K562 (cell line): ENCODE measurements around the gene SYT1. TPM values are rescaled to one million over a fixed set of nuclear protein-coding genes. Genes with fewer than 3 reads are reported as not detected.

Experiments used
- ATAC-seq: fragments of 200-7000 bp; cut with Tn5 transposase; 3 replicates; pipeline ENCODE4 v1.9.1; 2020; ENCODE audit warnings: moderate library complexity
- BruUV-seq: library from RNA; stranded (reverse); fragments of 400-500 nt; replicated peaks from 2 replicates; lab custom pipeline; 2021; lab: Mats Ljungman, UMichigan
- CTCF ChIA-PET: fragments of 300-600 bp; formaldehyde crosslinking; extraction: SDS; loops from one replicate; lab custom pipeline; 2021; ENCODE audit warnings: low intra/inter-chr PET ratio; lab: Yijun Ruan, JAX
- POLR2A ChIA-PET: fragments of 300-600, 350-650 bp; sonication (Branson Sonifier 250); formaldehyde crosslinking; extraction: SDS; loops from one replicate; lab custom pipeline; 2021; ENCODE audit warnings: antibody characterized with exemption, inconsistent platforms; lab: Yijun Ruan, JAX
- DNase-seq, 4 experiments: peaks; one replicate each; pipeline versions ENCODE4 v3.0.0 to v3.0.0-alpha.2; 2011 to 2018; ENCODE audit warnings: low spot score in 3 of 4, mixed read lengths in 3 of 4; ENCODE audit errors: extremely low read depth in 1 of 4
- FAIRE-seq: peaks from 2 replicates; lab custom pipeline; 2011; peaks lifted over from hg19 to GRCh38; lab: Jason Lieb, UNC
- H2AFZ ChIP-seq: 2 replicates; pipeline ENCODE4 v1.6.0; 2011; ENCODE audit warnings: low read depth, low read length, control low read depth, inconsistent platforms
- H3K27ac ChIP-seq: fragments of 200-600 bp; 3 replicates; pipeline ENCODE4 v1.8.0; 2011; ENCODE audit warnings: low read depth, mild to moderate bottlenecking, control low read depth, inconsistent platforms, low read length, moderate library complexity, mixed read lengths; ENCODE audit errors: extremely low read depth
- H3K27me3 ChIP-seq, 2 experiments: fragments of 300-600 bp in 1 of 2; 2 replicates in 1 of 2; 3 replicates in 1 of 2; pipeline versions ENCODE4 v1.6.0 to v1.8.0; 2011; ENCODE audit warnings: inconsistent platforms in 2 of 2, low read length in 2 of 2, mild to moderate bottlenecking in 1 of 2, mixed read lengths in 1 of 2, moderate library complexity in 1 of 2; ENCODE audit not compliant: control insufficient read depth in 2 of 2, insufficient read depth in 2 of 2
- H3K36me3 ChIP-seq: fragments of 300-600 bp; 3 replicates; pipeline ENCODE4 v1.8.0; 2011; ENCODE audit warnings: mild to moderate bottlenecking, low read length, inconsistent platforms; ENCODE audit not compliant: control insufficient read depth, insufficient read depth
- H3K4me1 ChIP-seq, 2 experiments: fragments of 200-600 bp in 1 of 2; replicated peaks in 1 of 2; 2 replicates in 1 of 2; 3 replicates in 1 of 2; pipeline versions ENCODE4 v1.5.1 to v1.8.0; 2011; ENCODE audit warnings: inconsistent platforms in 2 of 2, low read length in 2 of 2, mild to moderate bottlenecking in 1 of 2, mixed read lengths in 1 of 2, moderate library complexity in 1 of 2; ENCODE audit not compliant: control insufficient read depth in 2 of 2, insufficient read depth in 2 of 2
- H3K4me2 ChIP-seq: 2 replicates; pipeline ENCODE4 v1.6.1; 2011; ENCODE audit warnings: low read length, control low read depth, inconsistent platforms, mixed read lengths; ENCODE audit not compliant: insufficient read depth
- H3K4me3 ChIP-seq: fragments of 200-600 bp; sonication (generic), shearing (Covaris generic); 2 replicates; pipeline ENCODE4 v1.5.1; 2016; ENCODE audit warnings: control low read depth, inconsistent platforms
- H3K79me2 ChIP-seq: fragments of 200-600 bp; 3 replicates; pipeline ENCODE4 v1.8.0; 2011; ENCODE audit warnings: low read length, inconsistent platforms; ENCODE audit not compliant: control insufficient read depth, insufficient read depth
- H3K9ac ChIP-seq, 2 experiments: 2 replicates each; pipeline versions ENCODE4 v1.6.0 to v1.6.1; 2011; ENCODE audit warnings: low read depth in 2 of 2, low read length in 2 of 2, control low read depth in 1 of 2, inconsistent platforms in 1 of 2, mild to moderate bottlenecking in 1 of 2, mixed read lengths in 1 of 2; ENCODE audit not compliant: insufficient read depth in 1 of 2
- H3K9me1 ChIP-seq: one replicate; pipeline ENCODE4 v1.6.0; 2011; ENCODE audit warnings: inconsistent platforms, mild to moderate bottlenecking, low read length, moderate library complexity; ENCODE audit not compliant: control insufficient read depth, insufficient read depth
- H3K9me3 ChIP-seq: replicated peaks from 2 replicates; pipeline ENCODE4 v1.5.1; 2011; ENCODE audit warnings: low read depth, low read length, inconsistent platforms; ENCODE audit not compliant: control insufficient read depth, insufficient read depth
- H4K20me1 ChIP-seq: replicated peaks from 2 replicates; pipeline ENCODE4 v1.6.1; 2011; ENCODE audit warnings: low read length, inconsistent platforms, mixed read lengths; ENCODE audit not compliant: control insufficient read depth, insufficient read depth
- DACH1 ChIP-seq: fragments of 450-650 bp; IDR thresholded peaks from 2 replicates; pipeline ENCODE4 v1.6.1; 2018; ENCODE audit not compliant: partially characterized antibody
- HDGF ChIP-seq: fragments of 450-650 bp; IDR thresholded peaks from 2 replicates; pipeline ENCODE4 v1.6.1; 2016
- HMBOX1 ChIP-seq: sonication (generic); IDR thresholded peaks from 2 replicates; pipeline ENCODE4 v1.6.1; 2016
- NEUROD1 ChIP-seq: fragments of 150-350 bp; IDR thresholded peaks from 2 replicates; pipeline ENCODE4 v1.6.1; 2014; ENCODE audit warnings: borderline replicate concordance, low read length, low read depth; ENCODE audit not compliant: partially characterized antibody
- SMC3 ChIP-seq: conservative IDR thresholded peaks from 2 replicates; pipeline ENCODE4 v1.6.1; 2011; ENCODE audit warnings: low read depth, low read length, improper control_type of control experiment; ENCODE audit not compliant: insufficient read depth
- USF1 ChIP-seq: sonication (generic); formaldehyde crosslinking; IDR thresholded peaks from 2 replicates; pipeline ENCODE4 v1.9.0; 2022; ENCODE audit warnings: mild to moderate bottlenecking, missing genetic modification reagents
- ZKSCAN8 ChIP-seq: fragments of 200-800 bp; sonication (Bioruptor generic); IDR thresholded peaks from 2 replicates; pipeline ENCODE4 v1.6.1; 2016; ENCODE audit warnings: missing genetic modification characterization, missing compliant biosample characterization
- ZNF184 ChIP-seq: sonication (generic); formaldehyde crosslinking; IDR thresholded peaks from 2 replicates; pipeline ENCODE4 v1.5.0; 2020; ENCODE audit warnings: missing genetic modification reagents
- ZNF431 ChIP-seq: sonication (generic); formaldehyde crosslinking; IDR thresholded peaks from 2 replicates; pipeline ENCODE4 v1.8.0; 2022; ENCODE audit warnings: mild to moderate bottlenecking, missing genetic modification reagents
- ZNF609 ChIP-seq: sonication (generic); formaldehyde crosslinking; IDR thresholded peaks from 2 replicates; pipeline ENCODE4 v1.8.1; 2023; ENCODE audit warnings: missing genetic modification reagents, mild to moderate bottlenecking, borderline replicate concordance
- WGBS: fragments of 100-300 bp; shearing (Covaris generic); methylation state at CpG from one replicate; pipeline ENCODE4 v1.1.6; 2016; ENCODE audit warnings: low coverage, mixed read lengths; ENCODE audit not compliant: insufficient coverage; ENCODE audit errors: missing lambda C conversion rate; 5-methylcytosine and 5-hydroxymethylcytosine counted together
- in situ Hi-C: fragments of 300-500 bp; cut with MboI; formaldehyde crosslinking; loops from 4 replicates; pipeline ENCODE4 v1.15.0; 2018; ENCODE audit warnings: inconsistent platforms, mixed read lengths
- intact Hi-C: fragments of 100-400 bp; cut with micrococcal nuclease; formaldehyde crosslinking; loops from 2 replicates; pipeline ENCODE4 v1.14.2; 2022
- polyA plus RNA-seq, 8 experiments: library from polyadenylated mRNA; depleted of rRNA in 4 of 8; stranded (reverse) in 5 of 8; unstranded in 3 of 8; fragments of >200 nt; fragmentation: Nextera tagmentation in 2 of 8; fragmentation: Illumina TruSeq in 1 of 8; extraction: Ambion mirVana in 2 of 8; extraction: Trizol in 1 of 8; gene quantifications; 2 replicates each; pipeline versions ENCODE4 v1.2.1 to v1.2.3, GENCODE V29; 2011 to 2014; ENCODE audit warnings: inconsistent platforms in 1 of 8, missing spikeins in 1 of 8
- total RNA-seq, 7 experiments: library from RNA; depleted of rRNA in 6 of 7; stranded (reverse); fragments of >200 nt in 6 of 7; fragmentation: Illumina TruSeq in 2 of 7; extraction: Trizol in 2 of 7; gene quantifications; 2 replicates each; pipeline versions ENCODE4 v1.2.1 to v1.2.3, GENCODE V29; 2011 to 2021; ENCODE audit warnings: low replicate concordance in 1 of 7
- TF ChIP-seq, protein P1 (sequence below): conservative IDR thresholded peaks from 2 replicates; pipeline ENCODE4 v1.6.1; 2011; ENCODE audit warnings: low read depth, mild to moderate bottlenecking, low read length; ENCODE audit not compliant: control insufficient read depth

Gene SYT1
- total and polyA plus RNA-seq, 9 of the 15 experiments (the other 6 are each of a cell fraction or from before 2014, with no cell fraction given), result 0.03 to 0.13 (median 0.07) TPM; not detected in 4

GRCh38 chr12:79487386-79488110 is 623.0 kb downstream of the SYT1 start:
- no peaks in the 10 kb centered on the region for H3K79me2 ChIP-seq
- H3K9me3 ChIP-seq, result no peaks in the 10 kb centered on the region
- no peak for ATAC-seq
- WGBS, result 0% methylated on average over 3 of the region's 3 CpGs
- no TSS peak for BruUV-seq
- intact Hi-C loops, result no loop called here
- no peaks in the 10 kb centered on the region for H3K4me1 ChIP-seq
- CTCF ChIA-PET, result no interaction called here
- H2AFZ ChIP-seq, result no peak overlapping the region
- H3K9ac ChIP-seq, result no peak overlapping the region
- in situ Hi-C loops, result loop anchor here (5.0 kb wide), 1 partner anchor 35 kb away; no protein-coding TSS in a partner anchor
- FAIRE-seq, result no peak
- H3K4me3 ChIP-seq, result no peak overlapping the region
- H3K27ac ChIP-seq, result no peak overlapping the region
- H3K9me1 ChIP-seq, result no peaks in the 10 kb centered on the region
- H3K36me3 ChIP-seq, result no peaks in the 10 kb centered on the region
- POLR2A ChIA-PET, result no interaction called here
- TF ChIP-seq NEUROD1, result no peak
- TF ChIP-seq HDGF, result no peak
- TF ChIP-seq ZNF184, result no peak
- no peak for TF ChIP-seq HMBOX1
- no peak for TF ChIP-seq ZNF609 (CRISPR knock-in tag)
- no peak for TF ChIP-seq ZNF431
- TF ChIP-seq DACH1, result no peak
- TF ChIP-seq, protein P1, sequence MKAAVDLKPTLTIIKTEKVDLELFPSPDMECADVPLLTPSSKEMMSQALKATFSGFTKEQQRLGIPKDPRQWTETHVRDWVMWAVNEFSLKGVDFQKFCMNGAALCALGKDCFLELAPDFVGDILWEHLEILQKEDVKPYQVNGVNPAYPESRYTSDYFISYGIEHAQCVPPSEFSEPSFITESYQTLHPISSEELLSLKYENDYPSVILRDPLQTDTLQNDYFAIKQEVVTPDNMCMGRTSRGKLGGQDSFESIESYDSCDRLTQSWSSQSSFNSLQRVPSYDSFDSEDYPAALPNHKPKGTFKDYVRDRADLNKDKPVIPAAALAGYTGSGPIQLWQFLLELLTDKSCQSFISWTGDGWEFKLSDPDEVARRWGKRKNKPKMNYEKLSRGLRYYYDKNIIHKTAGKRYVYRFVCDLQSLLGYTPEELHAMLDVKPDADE, result no peak
- TF ChIP-seq ZKSCAN8 (CRISPR knock-in tag), result no peak
- TF ChIP-seq USF1 (CRISPR knock-in tag), result no peak
- no peak for TF ChIP-seq SMC3
- no peak for DNase-seq
- H3K4me2 ChIP-seq, result no peak overlapping the region
- no peaks in the 10 kb centered on the region for H4K20me1 ChIP-seq
- H3K27me3 ChIP-seq, result no peaks in the 10 kb centered on the region
